Calu3 (cell line): Measurements from ENCODE around the gene PSMB3. TPM values are rescaled to one million over a fixed set of nuclear protein-coding genes. Genes with fewer than 3 reads are reported as not detected.

Experiments used
- BruUV-seq: library from RNA; stranded (reverse); fragments of 400-500 nt; replicated peaks from 2 replicates; lab custom pipeline; 2021; lab: Mats Ljungman, UMichigan
- CTCF ChIA-PET: fragments of 300-600 bp; sonication (Branson Sonifier 250); formaldehyde crosslinking; loops from one replicate; lab custom pipeline; 2022; ENCODE audit warnings: antibody characterized with exemption; lab: Charles Lee
- DNase-seq: peaks from one replicate; pipeline ENCODE4 v3.0.0; 2022
- H3K27ac Mint-ChIP-seq: one replicate; pipeline ENCODE4 v1.8.0; 2022; ENCODE audit warnings: mixed read lengths; ENCODE audit not compliant: unreplicated experiment
- H3K27me3 Mint-ChIP-seq: one replicate; pipeline ENCODE4 v1.8.0; 2022; ENCODE audit warnings: mixed read lengths; ENCODE audit not compliant: unreplicated experiment
- H3K36me3 Mint-ChIP-seq: one replicate; pipeline ENCODE4 v1.8.0; 2022; ENCODE audit warnings: mild to moderate bottlenecking, moderate library complexity, mixed read lengths; ENCODE audit not compliant: insufficient read depth, unreplicated experiment
- H3K4me1 Mint-ChIP-seq: one replicate; pipeline ENCODE4 v1.8.0; 2022; ENCODE audit warnings: mild to moderate bottlenecking, low read depth, mixed read lengths; ENCODE audit not compliant: unreplicated experiment
- H3K4me3 Mint-ChIP-seq: one replicate; pipeline ENCODE4 v1.8.0; 2022; ENCODE audit warnings: mild to moderate bottlenecking, low read depth, moderate library complexity, mixed read lengths; ENCODE audit not compliant: unreplicated experiment
- H3K9me3 Mint-ChIP-seq: one replicate; pipeline ENCODE4 v1.8.0; 2022; ENCODE audit warnings: low read depth, mixed read lengths; ENCODE audit not compliant: unreplicated experiment
- CTCF ChIP-seq: fragments of 200-600 bp; IDR thresholded peaks from one replicate; pipeline ENCODE4 v1.8.0; 2022; ENCODE audit warnings: antibody characterized with exemption; ENCODE audit not compliant: unreplicated experiment
- intact Hi-C: fragments of 100-400 bp; cut with micrococcal nuclease; formaldehyde crosslinking; loops from one replicate; pipeline ENCODE4 v1.10.0; 2022; ENCODE audit not compliant: unreplicated experiment
- total RNA-seq: library from RNA; stranded (reverse); gene quantifications from 2 replicates; pipeline ENCODE4 v1.2.3, GENCODE V29; 2022

PSMB3 gene
- total RNA-seq, 1 experiment from 2014 or later = 935 TPM

DNA sequence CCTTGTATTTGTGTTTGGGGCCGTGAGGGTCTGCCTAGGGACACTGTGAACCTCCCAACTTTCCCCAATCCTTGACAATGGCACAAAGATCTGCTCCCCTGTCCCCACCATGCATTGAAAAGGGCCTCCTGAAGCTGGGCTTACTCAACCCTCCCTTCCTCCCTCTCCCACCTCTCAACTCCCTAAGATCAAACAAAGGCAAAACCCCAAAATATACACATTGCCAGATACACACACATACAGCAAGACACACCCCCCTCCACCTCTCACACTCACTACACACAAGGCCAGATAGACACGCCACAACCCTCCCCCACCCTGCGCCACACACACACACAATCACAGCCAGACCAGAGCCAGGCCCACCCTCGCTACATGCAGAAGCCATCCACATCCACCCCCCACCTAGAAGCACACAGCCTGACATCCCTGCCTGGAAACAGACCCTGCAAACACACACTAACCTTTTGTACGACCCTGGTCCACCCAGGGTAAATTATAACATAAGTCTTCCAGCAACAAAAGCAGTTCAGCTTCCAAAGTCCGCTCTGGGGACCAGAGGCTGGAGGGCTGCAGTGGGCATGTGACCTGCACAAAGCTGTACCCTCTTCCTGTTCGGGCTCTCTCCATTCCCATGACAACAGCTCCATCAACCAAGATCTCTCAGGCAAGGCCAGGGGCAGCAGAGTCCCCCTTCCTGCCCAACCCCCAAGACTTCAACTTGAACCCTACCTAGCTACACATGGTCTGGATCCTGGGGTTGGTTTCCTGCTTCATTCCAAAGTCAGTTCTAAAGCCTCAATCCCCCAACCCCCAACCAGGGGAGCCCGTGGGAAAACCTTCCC lies 6.3 kb upstream of the PSMB3 start:
- intact Hi-C loops = no loop called here
- peak overlapping the region; percentile 76 for H3K27ac Mint-ChIP-seq
- TSS peak; percentile 13 for BruUV-seq

GRCh38 chr17:38746849-38747462 lies 5.6 kb upstream of the PSMB3 start:
- CTCF ChIA-PET = interaction anchor here (0.6 to 3.3 kb wide), 5 partner anchors 12 to 357 kb away, joined by 3 to 17 read pairs (median 4); partner anchors contain the start of gene CISD3
- Mint-ChIP-seq H3K36me3 (peaks cover 100% of the 10 kb centered on the region), H3K27ac (peak overlapping the region; percentile 76), H3K4me1 (peaks cover 66% of the 10 kb centered on the region), H3K9me3 (no peaks in the 10 kb centered on the region), H3K4me3 (peak overlapping the region; percentile 78), H3K27me3 (no peaks in the 10 kb centered on the region)
- BruUV-seq = no TSS peak
- no peak for DNase-seq
- intact Hi-C loops = no loop called here
- no peak for TF ChIP-seq CTCF

More for the DNA sequence above, 6.3 kb upstream of the PSMB3 start:
- H3K9me3 Mint-ChIP-seq = no peaks in the 10 kb centered on the region
- H3K4me1 Mint-ChIP-seq = peaks cover 63% of the 10 kb centered on the region
- H3K27me3 Mint-ChIP-seq = no peaks in the 10 kb centered on the region
- CTCF ChIA-PET = interaction anchor here (0.6 to 3.3 kb wide), 5 partner anchors 11 to 358 kb away, joined by 3 to 17 read pairs (median 4); partner anchors contain the start of gene CISD3
- no peak for TF ChIP-seq CTCF
- DNase-seq = no peak
- H3K36me3 Mint-ChIP-seq = peaks cover 99% of the 10 kb centered on the region
- H3K4me3 Mint-ChIP-seq = peak overlapping the region; percentile 78

GRCh38 chr17:38747463-38748148 lies 4.9 kb upstream of the PSMB3 start:
- Mint-ChIP-seq H3K36me3 (peaks cover 100% of the 10 kb centered on the region), H3K27ac (peak overlapping the region; percentile 86), H3K27me3 (no peaks in the 10 kb centered on the region), H3K4me1 (peaks cover 60% of the 10 kb centered on the region), H3K4me3 (peak overlapping the region; percentile 78), H3K9me3 (no peaks in the 10 kb centered on the region)
- TF ChIP-seq CTCF = peak; percentile 57
- BruUV-seq = no TSS peak
- CTCF ChIA-PET = no interaction called here
- peak; percentile 81 for DNase-seq
- intact Hi-C loops = no loop called here

- TF ChIP-seq CTCF = no peak
- intact Hi-C loops = no loop called here
- Mint-ChIP-seq H3K4me3 (peak within 1 kb of the TSS; percentile 78), H3K27me3 (no peaks in the 10 kb centered on the region), H3K36me3 (peaks cover 100% of the 10 kb centered on the region), H3K4me1 (peaks cover 54% of the 10 kb centered on the region), H3K27ac (peak within 1 kb of the TSS; percentile 86), H3K9me3 (no peaks in the 10 kb centered on the region)
- CTCF ChIA-PET = interaction anchor here (1.8 kb wide), 1 partner anchor 17 kb away, joined by 14 read pairs; the partner anchor contains the start of gene CISD3
- BruUV-seq = no TSS peak
- peak; percentile 99 for DNase-seq
These were observed 4.2 kb upstream of the PSMB3 start, which contains the start of gene PCGF2 for GRCh38 chr17:38748149-38748891. Gene PCGF2, minus strand, starts transcription at chr17:38748336. Its CDS starts 7,934 bp downstream, at chr17:38740402.
